Colonic mucosa (tissue), 4 donors: ENCODE results near the gene MARCKSL1. TPM values are rescaled to one million over a fixed set of nuclear protein-coding genes. Genes with fewer than 3 reads are reported as not detected.

Source experiments
- DNase-seq: peaks from one replicate; pipeline ENCODE4 v3.0.0-alpha.2; 2020
- H3K27ac ChIP-seq: fragments of 200-600 bp; one replicate; pipeline ENCODE4 v1.8.0; 2021
- H3K27me3 ChIP-seq: fragments of 200-600 bp; one replicate; pipeline ENCODE4 v1.8.0; 2021
- H3K36me3 ChIP-seq: fragments of 200-600 bp; one replicate; pipeline ENCODE4 v1.8.0; 2021
- H3K4me1 ChIP-seq: fragments of 200-600 bp; one replicate; pipeline ENCODE4 v1.8.0; 2021; ENCODE audit warnings: mild to moderate bottlenecking
- H3K4me3 ChIP-seq: fragments of 200-600 bp; one replicate; pipeline ENCODE4 v1.8.0; 2021
- H3K9ac ChIP-seq, 2 donors: one replicate each; pipeline ENCODE4 v1.7.0; 2013; ENCODE audit warnings: control low read depth in 2 of 2, low read depth in 2 of 2, low read length in 2 of 2
- H3K9me3 ChIP-seq: fragments of 200-600 bp; one replicate; pipeline ENCODE4 v1.8.0; 2021
- intact Hi-C: fragments of 100-400 bp; cut with DNase I; formaldehyde crosslinking; loops from one replicate; pipeline ENCODE4 v1.14.1; 2022
- total RNA-seq, 2 donors: library from RNA; stranded (reverse); fragmentation: NEBNext Ultra II Directional in 1 of 2; extraction: Animal tissue kit (Norgen Biotek cat#: 25700) in 1 of 2; gene quantifications; one replicate each; pipeline ENCODE4 v1.2.1, GENCODE V29; 2021
- TF ChIP-seq, protein P1 (sequence below): fragments of 200-600 bp; IDR thresholded peaks from one replicate; pipeline ENCODE4 v1.8.0; 2022; ENCODE audit warnings: antibody characterized with exemption, mild to moderate bottlenecking
- donor health status: healthy.
- donor health status: DM: no; HTN: no; CAD: no.
- donor health status: DM: no; HTN: no; CAD: no.

MARCKSL1 gene
- total RNA-seq, 2 donors from 2014 or later = 174 to 199 TPM

DNA sequence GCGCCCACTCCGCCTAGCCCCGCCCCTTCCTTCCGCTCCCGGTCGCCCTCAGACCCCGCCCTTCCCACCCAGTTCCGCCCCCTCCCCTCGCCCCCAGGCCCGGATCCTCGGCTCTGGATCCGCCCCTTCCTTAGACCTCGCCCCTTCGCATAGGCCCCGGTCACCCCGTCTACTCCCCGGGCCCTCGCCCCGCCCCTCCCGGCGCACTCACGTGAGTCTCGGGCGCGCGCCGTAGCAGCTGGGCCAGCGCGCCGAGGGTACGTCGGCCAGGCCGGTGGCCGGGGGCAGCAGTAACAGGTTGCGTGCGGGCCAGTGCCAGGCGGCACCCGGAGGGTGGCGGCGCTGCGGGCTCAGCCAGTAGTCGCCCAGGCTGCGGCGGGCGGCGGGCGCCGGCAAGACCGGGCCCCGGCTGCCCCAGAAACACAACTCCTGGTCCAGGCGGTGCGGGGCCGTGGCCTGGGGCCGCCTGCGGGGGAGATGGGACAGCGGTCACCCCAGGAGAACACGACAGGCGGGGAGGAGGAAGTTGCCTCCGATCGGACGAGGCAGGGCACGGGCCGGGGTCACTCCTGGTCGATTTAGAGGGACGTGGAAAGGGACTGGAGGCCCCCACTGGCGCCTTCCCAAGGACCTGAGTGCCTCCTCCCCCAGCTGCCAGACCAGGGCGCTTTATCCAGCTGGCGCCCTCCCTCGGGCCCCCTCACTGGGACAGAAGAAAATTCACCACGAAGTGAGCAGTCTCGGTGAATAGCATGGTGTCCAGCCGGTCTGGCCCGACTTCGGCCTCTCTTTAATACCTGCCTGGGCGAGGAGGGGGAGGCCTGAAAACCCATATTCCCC lies 15.6 kb upstream of the MARCKSL1 start:
- TF ChIP-seq, protein P1, sequence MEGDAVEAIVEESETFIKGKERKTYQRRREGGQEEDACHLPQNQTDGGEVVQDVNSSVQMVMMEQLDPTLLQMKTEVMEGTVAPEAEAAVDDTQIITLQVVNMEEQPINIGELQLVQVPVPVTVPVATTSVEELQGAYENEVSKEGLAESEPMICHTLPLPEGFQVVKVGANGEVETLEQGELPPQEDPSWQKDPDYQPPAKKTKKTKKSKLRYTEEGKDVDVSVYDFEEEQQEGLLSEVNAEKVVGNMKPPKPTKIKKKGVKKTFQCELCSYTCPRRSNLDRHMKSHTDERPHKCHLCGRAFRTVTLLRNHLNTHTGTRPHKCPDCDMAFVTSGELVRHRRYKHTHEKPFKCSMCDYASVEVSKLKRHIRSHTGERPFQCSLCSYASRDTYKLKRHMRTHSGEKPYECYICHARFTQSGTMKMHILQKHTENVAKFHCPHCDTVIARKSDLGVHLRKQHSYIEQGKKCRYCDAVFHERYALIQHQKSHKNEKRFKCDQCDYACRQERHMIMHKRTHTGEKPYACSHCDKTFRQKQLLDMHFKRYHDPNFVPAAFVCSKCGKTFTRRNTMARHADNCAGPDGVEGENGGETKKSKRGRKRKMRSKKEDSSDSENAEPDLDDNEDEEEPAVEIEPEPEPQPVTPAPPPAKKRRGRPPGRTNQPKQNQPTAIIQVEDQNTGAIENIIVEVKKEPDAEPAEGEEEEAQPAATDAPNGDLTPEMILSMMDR = no peak
- Histone ChIP-seq H3K9ac (peak overlapping the region; percentile 86 to 93), H3K9me3 (no peaks in the 10 kb centered on the region), H3K27ac (peak overlapping the region; percentile 73), H3K36me3 (no peaks in the 10 kb centered on the region), H3K4me1 (peaks cover 3% of the 10 kb centered on the region), H3K4me3 (peak overlapping the region; percentile 76), H3K27me3 (no peaks in the 10 kb centered on the region)
- intact Hi-C loops = no loop called here
- DNase-seq = peak; percentile 94

DNA sequence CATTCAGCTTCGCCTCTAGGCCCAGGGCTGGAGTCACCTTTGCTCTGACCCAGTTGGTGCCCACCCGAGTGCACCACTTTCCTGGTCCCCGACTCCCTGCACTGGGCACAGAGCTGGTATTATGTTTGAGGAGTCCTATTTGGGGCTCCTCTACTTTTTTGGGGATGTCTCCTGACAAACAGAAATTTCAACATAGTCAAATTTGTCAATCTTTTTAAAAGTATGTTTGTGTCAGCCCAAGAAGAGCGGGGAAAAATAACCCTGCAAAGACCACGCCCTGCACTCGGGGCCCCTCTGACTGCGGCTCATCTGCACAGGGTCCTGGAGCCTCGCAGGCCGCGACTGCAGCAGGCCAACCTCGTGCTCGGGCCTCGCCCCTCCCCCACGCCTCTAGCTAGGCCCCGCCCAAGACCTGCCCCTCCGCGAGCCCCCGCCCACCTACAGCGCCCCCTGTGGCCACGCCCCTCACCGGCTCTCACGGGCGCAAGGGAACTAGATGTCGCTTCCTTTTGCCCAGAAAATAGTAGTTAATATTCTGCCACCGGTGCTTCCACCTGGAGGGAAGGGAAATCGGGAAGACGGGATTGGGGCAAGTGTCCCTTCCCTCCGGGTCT lies 14.9 kb upstream of the MARCKSL1 start:
- TF ChIP-seq, protein P1 = peak; percentile 42
- H3K9ac ChIP-seq = peak overlapping the region in 1 of 2 donors; percentile 66
- H3K4me1 ChIP-seq = peaks cover 3% of the 10 kb centered on the region
- peak overlapping the region; percentile 73 for H3K27ac ChIP-seq
- peak overlapping the region; percentile 76 for H3K4me3 ChIP-seq
- H3K27me3 ChIP-seq = no peaks in the 10 kb centered on the region
- H3K36me3 ChIP-seq = no peaks in the 10 kb centered on the region
- intact Hi-C loops = no loop called here
- H3K9me3 ChIP-seq = no peaks in the 10 kb centered on the region
- peak; percentile 79 for DNase-seq

DNA sequence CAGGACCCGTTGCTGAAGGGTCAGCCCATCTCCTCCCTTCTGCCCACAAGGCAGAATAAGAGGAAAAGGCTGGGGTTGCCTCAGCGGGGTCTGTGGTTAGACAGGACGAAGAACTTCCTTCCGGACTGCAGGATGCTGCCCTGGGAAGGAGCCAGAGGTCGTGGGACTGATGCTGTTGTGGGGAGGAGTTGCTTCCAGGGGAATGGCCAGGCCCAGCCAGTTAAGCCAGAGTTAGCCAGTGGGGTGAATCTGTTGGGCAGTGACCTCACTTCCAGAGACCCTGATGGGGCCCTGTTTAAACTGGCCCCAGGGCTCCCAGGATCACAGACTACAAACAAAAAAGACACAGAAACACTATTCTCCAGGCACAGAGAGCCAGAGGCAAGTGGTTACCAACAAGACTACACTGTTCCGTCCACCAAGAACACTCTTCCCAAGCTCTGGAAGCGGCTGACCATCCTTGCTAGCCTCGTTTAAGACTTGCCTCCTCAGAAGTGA lies 13.2 kb upstream of the MARCKSL1 start:
- H3K4me1 ChIP-seq = peaks cover 3% of the 10 kb centered on the region
- TF ChIP-seq, protein P1 = no peak
- no peak for DNase-seq
- no peak overlapping the region for H3K4me3 ChIP-seq
- intact Hi-C loops = no loop called here
- no peaks in the 10 kb centered on the region for H3K27me3 ChIP-seq
- no peaks in the 10 kb centered on the region for H3K9me3 ChIP-seq
- no peak overlapping the region for H3K9ac ChIP-seq
- H3K27ac ChIP-seq = no peak overlapping the region
- H3K36me3 ChIP-seq = no peaks in the 10 kb centered on the region

DNA sequence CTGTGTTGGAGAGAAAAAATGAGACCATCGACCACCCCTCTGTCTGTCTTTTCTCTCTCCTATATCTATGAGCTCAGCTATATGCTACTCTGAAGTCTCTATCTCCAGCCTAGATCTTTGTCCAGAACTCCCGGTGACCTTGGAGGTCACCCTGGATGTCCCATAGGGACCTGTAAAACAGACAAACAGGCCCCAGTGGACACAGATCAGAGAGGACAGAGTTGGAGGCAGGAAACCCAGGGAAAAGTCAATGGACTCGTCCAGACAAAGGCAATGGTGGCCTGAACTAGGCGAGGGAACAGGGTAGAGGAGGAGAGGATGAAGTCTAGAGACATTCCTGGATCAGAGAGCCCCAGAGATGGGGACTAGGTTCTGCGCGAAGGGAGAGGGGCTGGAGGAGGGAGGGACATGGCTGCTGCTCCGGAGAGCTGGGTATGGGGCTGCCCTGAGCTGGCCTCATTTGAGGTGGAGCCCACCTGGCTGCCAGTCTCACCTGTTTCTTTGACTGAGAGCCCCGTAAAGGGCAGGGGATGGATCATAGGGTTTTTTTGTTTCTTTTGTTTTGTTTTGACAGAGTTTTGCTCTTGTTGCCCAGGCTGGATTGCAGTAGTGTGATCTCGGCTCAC lies 10.6 kb upstream of the MARCKSL1 start:
- Histone ChIP-seq H3K9ac (no peak overlapping the region), H3K4me3 (no peak overlapping the region), H3K36me3 (no peaks in the 10 kb centered on the region), H3K27me3 (no peaks in the 10 kb centered on the region), H3K4me1 (no peaks in the 10 kb centered on the region), H3K27ac (no peak overlapping the region), H3K9me3 (no peaks in the 10 kb centered on the region)
- intact Hi-C loops = no loop called here
- DNase-seq = no peak
- TF ChIP-seq, protein P1 = no peak

DNA sequence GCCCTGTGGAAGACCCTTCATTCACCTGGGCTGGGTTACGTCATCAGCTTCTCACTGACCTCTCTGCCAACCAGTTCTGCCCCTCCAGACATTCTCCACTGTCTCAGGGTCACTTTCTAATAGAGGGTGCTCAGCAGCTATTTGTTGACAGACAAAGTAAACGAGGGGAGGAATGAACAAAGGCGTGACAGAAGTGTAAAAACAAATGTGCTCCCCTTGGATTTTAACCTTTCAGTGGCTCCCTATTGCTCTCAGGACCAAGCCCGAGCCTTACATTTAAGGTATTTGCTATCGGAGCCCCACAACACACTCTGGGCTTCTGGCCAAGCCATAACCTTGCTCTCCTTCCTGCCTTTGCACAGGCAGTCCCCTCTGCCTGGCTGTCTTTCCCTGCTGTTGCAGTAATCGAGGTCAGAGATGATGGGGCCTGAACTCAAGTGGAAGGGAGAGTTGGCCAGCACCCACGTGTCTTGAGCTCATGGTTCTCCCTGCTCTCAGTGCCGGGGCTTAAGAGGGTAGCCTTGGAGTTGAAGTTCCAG lies 9.3 kb upstream of the MARCKSL1 start:
- intact Hi-C loops = no loop called here
- Histone ChIP-seq H3K27ac (no peak overlapping the region), H3K27me3 (no peaks in the 10 kb centered on the region), H3K9me3 (no peaks in the 10 kb centered on the region), H3K4me3 (no peak overlapping the region), H3K4me1 (no peaks in the 10 kb centered on the region), H3K36me3 (no peaks in the 10 kb centered on the region), H3K9ac (no peak overlapping the region)
- DNase-seq = no peak
- TF ChIP-seq, protein P1 = no peak
